Measurements from ENCODE around the gene ALG12. TPM values are rescaled to one million over a fixed set of nuclear protein-coding genes. Genes with fewer than 3 reads are reported as not detected.

The ALG12 gene
- total RNA-seq, 1 experiment from 2014 or later: 29.2 TPM

DNA sequence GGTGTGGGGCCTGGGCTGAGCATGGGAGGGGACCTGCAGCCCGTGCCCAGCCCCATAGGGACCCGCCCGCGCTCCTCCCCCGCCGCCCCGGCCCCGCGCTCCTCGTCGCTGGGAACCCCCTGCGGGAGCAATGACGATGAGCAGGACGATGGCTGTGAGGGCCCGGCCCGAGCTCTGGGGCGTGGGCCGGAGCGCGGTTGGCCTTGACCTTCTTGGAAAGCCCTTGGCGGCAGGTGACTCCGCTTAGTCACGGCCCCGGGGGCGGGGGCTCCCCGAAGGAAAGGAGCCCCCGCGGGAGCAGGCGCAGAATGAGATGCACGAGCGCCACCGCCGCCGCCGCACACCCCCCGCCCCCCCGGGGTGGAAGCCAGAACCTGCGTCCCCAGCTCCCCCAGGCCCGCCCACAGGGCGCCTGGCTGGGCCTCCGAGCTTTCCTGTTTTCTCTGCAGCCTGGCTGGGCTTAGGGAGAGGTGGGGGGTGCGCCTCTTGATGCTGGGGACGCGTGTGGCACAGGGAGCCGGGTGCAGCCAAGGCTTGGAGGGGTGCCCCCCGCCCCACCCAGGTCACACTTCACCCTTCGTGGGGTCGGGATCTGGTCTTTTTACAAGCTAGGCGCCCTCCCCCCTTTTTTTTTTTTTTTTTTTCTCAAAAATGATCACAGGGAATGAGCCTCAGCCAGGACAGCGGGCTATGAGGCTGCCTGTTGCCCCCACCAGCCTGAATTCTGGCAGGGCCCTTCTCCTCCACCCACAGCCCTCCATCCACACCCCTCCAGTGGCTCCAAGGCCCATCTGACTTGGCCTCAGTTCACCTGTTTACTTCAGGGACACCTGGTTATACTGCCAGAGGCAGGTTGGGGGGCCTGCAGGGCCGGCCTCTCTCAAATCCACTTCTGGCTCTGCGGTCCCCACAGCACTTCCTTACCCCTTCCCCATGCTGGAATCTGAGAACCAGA lies 18.1 kb upstream of the ALG12 start:
- ChIA-PET POLR2A (interaction anchor here (0.6 kb wide), 1 partner anchor 28 kb away, joined by 5 read pairs; no protein-coding TSS in a partner anchor), CTCF (interaction anchor here (0.7 to 2.2 kb wide), 3 partner anchors 31 to 123 kb away, joined by 3 to 23 read pairs (median 4); no protein-coding TSS in a partner anchor)
- peak; percentile 82 for DNase-seq (ENCODE audit: low spot score)
- Mint-ChIP-seq H3K27me3 (ENCODE audit: low read depth) (no peaks in the 10 kb centered on the region; the same call in 1 of the 2 replicates), H3K9me3 (peaks cover 7% of the 10 kb centered on the region), H3K4me1 (peaks cover 4% of the 10 kb centered on the region), H3K36me3 (peaks cover 3% of the 10 kb centered on the region), H3K27ac (no peak overlapping the region), H3K4me3 (peak overlapping the region; percentile 58)
- TF ChIP-seq HMGA2 (CRISPR knock-in tag; IDR thresholded peaks at IDR 0.05) (no peak), IRF2 (CRISPR knock-in tag; IDR thresholded peaks at IDR 0.05; ENCODE audit: borderline replicate concordance, low read depth) (no peak), ZNF423 (CRISPR knock-in tag; IDR thresholded peaks at IDR 0.05) (peak; percentile 48; the same call in 1 of the 2 replicates)
- ATAC-seq: peak; percentile 71

DNA sequence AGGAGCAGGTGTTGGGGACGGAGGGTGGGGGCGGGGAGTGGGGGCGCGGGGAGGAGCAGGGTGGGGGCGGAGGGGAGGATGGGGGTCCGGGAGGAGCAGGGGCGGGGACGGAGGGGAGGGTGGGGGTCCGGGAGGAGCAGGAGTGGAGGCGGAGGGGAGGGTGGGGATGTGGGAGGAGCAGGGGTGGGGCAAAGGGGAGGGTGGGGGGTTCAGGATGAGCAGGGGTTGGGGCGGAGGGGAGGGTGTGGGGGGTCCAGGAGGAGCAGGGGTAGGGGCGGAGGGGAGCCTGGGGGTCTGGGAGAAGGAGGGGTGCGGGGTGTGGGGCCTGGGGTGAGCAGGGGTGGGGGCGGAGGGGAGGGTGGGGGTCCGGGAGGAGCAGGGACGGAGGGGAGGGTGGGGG lies 17.3 kb upstream of the ALG12 start:
- peaks cover 8% of the 10 kb centered on the region for H3K4me1 Mint-ChIP-seq
- CTCF ChIA-PET: interaction anchor here (0.8 to 2.2 kb wide), 3 partner anchors 95 to 124 kb away, joined by 3 to 23 read pairs (median 4); no protein-coding TSS in a partner anchor
- no peak overlapping the region for H3K4me3 Mint-ChIP-seq
- no peak for DNase-seq (ENCODE audit: low spot score)
- H3K27ac Mint-ChIP-seq: no peak overlapping the region
- peaks cover 6% of the 10 kb centered on the region for H3K27me3 Mint-ChIP-seq (ENCODE audit: low read depth)
- no peak for ATAC-seq
- H3K36me3 Mint-ChIP-seq: no peaks in the 10 kb centered on the region
- TF ChIP-seq MXD4 (CRISPR knock-in tag; IDR thresholded peaks at IDR 0.05; ENCODE audit: borderline replicate concordance) (no peak), FOXJ3 (CRISPR knock-in tag; IDR thresholded peaks at IDR 0.05; ENCODE audit: borderline replicate concordance) (no peak), TEAD1 (CRISPR knock-in tag; IDR thresholded peaks at IDR 0.05) (no peak), ZNF263 (CRISPR knock-in tag; IDR thresholded peaks at IDR 0.05; ENCODE audit: low read depth) (no peak)
- TF ChIP-seq, protein P1, sequence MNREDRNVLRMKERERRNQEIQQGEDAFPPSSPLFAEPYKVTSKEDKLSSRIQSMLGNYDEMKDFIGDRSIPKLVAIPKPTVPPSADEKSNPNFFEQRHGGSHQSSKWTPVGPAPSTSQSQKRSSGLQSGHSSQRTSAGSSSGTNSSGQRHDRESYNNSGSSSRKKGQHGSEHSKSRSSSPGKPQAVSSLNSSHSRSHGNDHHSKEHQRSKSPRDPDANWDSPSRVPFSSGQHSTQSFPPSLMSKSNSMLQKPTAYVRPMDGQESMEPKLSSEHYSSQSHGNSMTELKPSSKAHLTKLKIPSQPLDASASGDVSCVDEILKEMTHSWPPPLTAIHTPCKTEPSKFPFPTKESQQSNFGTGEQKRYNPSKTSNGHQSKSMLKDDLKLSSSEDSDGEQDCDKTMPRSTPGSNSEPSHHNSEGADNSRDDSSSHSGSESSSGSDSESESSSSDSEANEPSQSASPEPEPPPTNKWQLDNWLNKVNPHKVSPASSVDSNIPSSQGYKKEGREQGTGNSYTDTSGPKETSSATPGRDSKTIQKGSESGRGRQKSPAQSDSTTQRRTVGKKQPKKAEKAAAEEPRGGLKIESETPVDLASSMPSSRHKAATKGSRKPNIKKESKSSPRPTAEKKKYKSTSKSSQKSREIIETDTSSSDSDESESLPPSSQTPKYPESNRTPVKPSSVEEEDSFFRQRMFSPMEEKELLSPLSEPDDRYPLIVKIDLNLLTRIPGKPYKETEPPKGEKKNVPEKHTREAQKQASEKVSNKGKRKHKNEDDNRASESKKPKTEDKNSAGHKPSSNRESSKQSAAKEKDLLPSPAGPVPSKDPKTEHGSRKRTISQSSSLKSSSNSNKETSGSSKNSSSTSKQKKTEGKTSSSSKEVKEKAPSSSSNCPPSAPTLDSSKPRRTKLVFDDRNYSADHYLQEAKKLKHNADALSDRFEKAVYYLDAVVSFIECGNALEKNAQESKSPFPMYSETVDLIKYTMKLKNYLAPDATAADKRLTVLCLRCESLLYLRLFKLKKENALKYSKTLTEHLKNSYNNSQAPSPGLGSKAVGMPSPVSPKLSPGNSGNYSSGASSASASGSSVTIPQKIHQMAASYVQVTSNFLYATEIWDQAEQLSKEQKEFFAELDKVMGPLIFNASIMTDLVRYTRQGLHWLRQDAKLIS (CRISPR knock-in tag; IDR thresholded peaks at IDR 0.05; ENCODE audit: borderline replicate concordance): no peak
- TF ChIP-seq, protein P2, sequence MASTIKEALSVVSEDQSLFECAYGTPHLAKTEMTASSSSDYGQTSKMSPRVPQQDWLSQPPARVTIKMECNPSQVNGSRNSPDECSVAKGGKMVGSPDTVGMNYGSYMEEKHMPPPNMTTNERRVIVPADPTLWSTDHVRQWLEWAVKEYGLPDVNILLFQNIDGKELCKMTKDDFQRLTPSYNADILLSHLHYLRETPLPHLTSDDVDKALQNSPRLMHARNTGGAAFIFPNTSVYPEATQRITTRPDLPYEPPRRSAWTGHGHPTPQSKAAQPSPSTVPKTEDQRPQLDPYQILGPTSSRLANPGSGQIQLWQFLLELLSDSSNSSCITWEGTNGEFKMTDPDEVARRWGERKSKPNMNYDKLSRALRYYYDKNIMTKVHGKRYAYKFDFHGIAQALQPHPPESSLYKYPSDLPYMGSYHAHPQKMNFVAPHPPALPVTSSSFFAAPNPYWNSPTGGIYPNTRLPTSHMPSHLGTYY (CRISPR knock-in tag; IDR thresholded peaks at IDR 0.05): no peak
- TF ChIP-seq, protein P3, sequence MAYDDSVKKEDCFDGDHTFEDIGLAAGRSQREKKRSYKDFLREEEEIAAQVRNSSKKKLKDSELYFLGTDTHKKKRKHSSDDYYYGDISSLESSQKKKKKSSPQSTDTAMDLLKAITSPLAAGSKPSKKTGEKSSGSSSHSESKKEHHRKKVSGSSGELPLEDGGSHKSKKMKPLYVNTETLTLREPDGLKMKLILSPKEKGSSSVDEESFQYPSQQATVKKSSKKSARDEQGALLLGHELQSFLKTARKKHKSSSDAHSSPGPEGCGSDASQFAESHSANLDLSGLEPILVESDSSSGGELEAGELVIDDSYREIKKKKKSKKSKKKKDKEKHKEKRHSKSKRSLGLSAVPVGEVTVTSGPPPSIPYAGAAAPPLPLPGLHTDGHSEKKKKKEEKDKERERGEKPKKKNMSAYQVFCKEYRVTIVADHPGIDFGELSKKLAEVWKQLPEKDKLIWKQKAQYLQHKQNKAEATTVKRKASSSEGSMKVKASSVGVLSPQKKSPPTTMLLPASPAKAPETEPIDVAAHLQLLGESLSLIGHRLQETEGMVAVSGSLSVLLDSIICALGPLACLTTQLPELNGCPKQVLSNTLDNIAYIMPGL (CRISPR knock-in tag; IDR thresholded peaks at IDR 0.05): no peak
- H3K9me3 Mint-ChIP-seq: peaks cover under 1% of the 10 kb centered on the region; the same call in 1 of the 2 replicates
- POLR2A ChIA-PET: no interaction called here

DNA sequence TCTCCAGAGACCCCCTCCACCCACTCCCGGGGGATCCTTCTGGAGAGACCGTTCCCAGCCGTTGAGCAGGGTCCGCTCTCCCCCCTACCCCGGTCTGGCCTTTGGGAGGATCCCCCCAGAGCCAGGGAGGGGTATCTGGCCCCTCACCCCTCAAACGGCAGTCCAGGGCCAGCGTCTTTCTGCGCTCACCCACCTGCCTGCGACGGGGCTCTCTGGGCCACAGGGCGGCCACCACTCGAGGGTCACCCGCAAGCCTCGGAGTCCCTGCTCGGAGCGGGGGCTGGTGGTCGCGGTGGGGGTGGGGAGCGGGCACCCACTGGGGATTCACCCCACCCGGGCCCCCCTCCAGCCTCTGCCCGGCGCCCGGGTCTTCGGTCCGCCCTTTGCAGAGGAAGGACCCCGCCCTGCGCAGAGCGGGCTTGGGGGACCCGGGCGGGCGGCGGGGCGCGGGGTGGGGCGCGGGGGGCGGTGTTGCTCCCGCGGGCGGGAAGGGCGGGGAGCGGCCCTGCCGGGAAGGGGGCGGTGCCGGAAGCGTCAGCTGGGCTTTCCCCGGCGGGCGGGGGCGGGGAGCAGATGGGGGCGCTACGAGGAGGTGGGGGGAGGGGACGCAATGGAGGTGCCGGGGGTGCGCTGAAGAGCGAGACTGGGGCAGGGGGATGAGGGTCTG lies 16.8 kb upstream of the ALG12 start:
- Mint-ChIP-seq H3K27me3 (ENCODE audit: low read depth) (peaks cover 11% of the 10 kb centered on the region; the same call in 1 of the 2 replicates), H3K36me3 (no peaks in the 10 kb centered on the region), H3K4me1 (peaks cover 8% of the 10 kb centered on the region), H3K4me3 (peak overlapping the region; percentile 27), H3K27ac (no peak overlapping the region), H3K9me3 (no peaks in the 10 kb centered on the region)
- ChIA-PET POLR2A (no interaction called here), CTCF (interaction anchor here (0.6 to 0.9 kb wide), 3 partner anchors 17 to 421 kb away, joined by 3 to 5 read pairs (median 4); partner anchors contain the start of genes ALG12 and CRELD2)
- DNase-seq (ENCODE audit: low spot score) (peak; percentile 79), ATAC-seq (peak; percentile 8; the same call in 1 of the 2 replicates)
- TF ChIP-seq, protein P4, sequence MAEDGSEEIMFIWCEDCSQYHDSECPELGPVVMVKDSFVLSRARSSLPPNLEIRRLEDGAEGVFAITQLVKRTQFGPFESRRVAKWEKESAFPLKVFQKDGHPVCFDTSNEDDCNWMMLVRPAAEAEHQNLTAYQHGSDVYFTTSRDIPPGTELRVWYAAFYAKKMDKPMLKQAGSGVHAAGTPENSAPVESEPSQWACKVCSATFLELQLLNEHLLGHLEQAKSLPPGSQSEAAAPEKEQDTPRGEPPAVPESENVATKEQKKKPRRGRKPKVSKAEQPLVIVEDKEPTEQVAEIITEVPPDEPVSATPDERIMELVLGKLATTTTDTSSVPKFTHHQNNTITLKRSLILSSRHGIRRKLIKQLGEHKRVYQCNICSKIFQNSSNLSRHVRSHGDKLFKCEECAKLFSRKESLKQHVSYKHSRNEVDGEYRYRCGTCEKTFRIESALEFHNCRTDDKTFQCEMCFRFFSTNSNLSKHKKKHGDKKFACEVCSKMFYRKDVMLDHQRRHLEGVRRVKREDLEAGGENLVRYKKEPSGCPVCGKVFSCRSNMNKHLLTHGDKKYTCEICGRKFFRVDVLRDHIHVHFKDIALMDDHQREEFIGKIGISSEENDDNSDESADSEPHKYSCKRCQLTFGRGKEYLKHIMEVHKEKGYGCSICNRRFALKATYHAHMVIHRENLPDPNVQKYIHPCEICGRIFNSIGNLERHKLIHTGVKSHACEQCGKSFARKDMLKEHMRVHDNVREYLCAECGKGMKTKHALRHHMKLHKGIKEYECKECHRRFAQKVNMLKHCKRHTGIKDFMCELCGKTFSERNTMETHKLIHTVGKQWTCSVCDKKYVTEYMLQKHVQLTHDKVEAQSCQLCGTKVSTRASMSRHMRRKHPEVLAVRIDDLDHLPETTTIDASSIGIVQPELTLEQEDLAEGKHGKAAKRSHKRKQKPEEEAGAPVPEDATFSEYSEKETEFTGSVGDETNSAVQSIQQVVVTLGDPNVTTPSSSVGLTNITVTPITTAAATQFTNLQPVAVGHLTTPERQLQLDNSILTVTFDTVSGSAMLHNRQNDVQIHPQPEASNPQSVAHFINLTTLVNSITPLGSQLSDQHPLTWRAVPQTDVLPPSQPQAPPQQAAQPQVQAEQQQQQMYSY (CRISPR knock-in tag; IDR thresholded peaks at IDR 0.05): peak; percentile 44; the same call in 1 of the 2 replicates
- no peak for TF ChIP-seq HMGA2 (CRISPR knock-in tag; IDR thresholded peaks at IDR 0.05)

All from WTC11 (cell line).